Epithelial cell of proximal tubule (primary cell): Measurements from ENCODE around the gene RAB35. TPM values are rescaled to one million over a fixed set of nuclear protein-coding genes. Genes with fewer than 3 reads are reported as not detected.

ENCODE experiments used
- DNase-seq: peaks from one replicate; pipeline ENCODE4 v3.0.0-alpha.2; 2011; ENCODE audit warnings: low read depth
- H3K4me3 ChIP-seq: 2 replicates; pipeline ENCODE4 v1.5.1; 2011; ENCODE audit warnings: low read depth, mild to moderate bottlenecking, low read length
- total RNA-seq: library from RNA; depleted of rRNA; stranded (reverse); fragments of >200 nt; gene quantifications from 2 replicates; pipeline ENCODE4 v1.2.3, GENCODE V29; 2015
- TF ChIP-seq, protein P1 (sequence below): conservative IDR thresholded peaks from 2 replicates; pipeline ENCODE4 v1.5.1; 2012; ENCODE audit warnings: low read depth, mild to moderate bottlenecking, low read length

The RAB35 gene
- total RNA-seq, 1 donor from 2014 or later = 18.6 TPM

DNA sequence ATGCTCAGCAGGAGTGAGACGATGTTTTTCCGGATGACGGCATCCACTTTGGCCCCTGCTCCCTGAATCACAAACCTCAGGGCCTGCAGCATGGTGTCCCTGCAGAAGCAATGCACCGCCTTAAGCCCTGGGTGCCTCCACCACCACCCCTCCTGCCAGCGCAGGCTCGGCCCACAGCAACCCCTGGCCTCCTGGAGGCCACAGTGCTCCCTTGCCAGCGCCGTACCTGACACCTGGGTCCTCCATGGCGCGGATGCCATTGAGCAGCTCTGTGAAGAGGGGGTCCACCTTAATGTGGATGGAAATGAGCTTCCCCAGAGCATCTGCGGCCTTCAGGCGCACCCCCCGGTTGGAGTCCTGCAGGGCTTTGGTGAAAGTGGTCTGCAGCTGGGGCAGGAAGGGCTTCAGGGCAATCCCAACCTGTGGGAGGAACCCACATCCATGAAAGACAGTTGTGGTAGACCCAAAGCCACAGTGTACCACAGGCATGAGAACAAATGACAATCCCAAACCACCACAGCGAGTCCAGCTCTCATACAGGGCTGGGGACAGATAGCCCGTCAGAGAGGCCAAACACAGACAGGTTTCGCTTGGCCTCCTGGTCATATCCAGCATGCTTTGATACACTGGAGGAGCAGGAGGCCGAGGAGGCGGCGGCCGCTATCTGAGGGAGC lies 17.9 kb upstream of the RAB35 start:
- TF ChIP-seq, protein P1, sequence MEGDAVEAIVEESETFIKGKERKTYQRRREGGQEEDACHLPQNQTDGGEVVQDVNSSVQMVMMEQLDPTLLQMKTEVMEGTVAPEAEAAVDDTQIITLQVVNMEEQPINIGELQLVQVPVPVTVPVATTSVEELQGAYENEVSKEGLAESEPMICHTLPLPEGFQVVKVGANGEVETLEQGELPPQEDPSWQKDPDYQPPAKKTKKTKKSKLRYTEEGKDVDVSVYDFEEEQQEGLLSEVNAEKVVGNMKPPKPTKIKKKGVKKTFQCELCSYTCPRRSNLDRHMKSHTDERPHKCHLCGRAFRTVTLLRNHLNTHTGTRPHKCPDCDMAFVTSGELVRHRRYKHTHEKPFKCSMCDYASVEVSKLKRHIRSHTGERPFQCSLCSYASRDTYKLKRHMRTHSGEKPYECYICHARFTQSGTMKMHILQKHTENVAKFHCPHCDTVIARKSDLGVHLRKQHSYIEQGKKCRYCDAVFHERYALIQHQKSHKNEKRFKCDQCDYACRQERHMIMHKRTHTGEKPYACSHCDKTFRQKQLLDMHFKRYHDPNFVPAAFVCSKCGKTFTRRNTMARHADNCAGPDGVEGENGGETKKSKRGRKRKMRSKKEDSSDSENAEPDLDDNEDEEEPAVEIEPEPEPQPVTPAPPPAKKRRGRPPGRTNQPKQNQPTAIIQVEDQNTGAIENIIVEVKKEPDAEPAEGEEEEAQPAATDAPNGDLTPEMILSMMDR = no peak
- no peak overlapping the region for H3K4me3 ChIP-seq
- DNase-seq = no peak

DNA sequence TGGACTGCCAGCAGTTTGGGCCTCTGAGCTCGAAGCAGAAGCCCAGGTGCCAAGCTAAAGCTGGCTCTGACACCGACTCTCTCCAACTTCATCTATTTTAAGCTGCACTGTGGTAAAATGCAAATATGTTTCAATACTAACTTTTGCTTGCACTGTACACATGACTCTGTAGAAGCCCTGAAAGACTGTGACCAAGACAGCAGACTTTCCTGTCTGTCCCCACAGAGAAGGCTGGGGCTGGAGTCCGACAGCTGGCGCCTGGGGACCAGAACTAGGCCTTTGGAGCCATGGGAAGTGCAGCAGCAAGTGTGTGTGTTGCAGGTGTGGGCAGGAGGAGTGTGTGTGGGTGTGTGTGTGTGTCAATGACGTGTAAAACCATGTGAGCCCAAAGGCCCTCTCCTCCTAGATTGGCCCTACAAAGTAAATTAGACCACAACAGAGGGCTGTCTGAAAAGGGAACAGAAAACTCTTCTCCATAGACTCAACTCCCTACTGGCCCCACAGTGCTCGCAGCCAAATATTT lies 16.4 kb upstream of the RAB35 start:
- TF ChIP-seq, protein P1 = no peak
- no peak for DNase-seq
- H3K4me3 ChIP-seq = no peak overlapping the region

DNA sequence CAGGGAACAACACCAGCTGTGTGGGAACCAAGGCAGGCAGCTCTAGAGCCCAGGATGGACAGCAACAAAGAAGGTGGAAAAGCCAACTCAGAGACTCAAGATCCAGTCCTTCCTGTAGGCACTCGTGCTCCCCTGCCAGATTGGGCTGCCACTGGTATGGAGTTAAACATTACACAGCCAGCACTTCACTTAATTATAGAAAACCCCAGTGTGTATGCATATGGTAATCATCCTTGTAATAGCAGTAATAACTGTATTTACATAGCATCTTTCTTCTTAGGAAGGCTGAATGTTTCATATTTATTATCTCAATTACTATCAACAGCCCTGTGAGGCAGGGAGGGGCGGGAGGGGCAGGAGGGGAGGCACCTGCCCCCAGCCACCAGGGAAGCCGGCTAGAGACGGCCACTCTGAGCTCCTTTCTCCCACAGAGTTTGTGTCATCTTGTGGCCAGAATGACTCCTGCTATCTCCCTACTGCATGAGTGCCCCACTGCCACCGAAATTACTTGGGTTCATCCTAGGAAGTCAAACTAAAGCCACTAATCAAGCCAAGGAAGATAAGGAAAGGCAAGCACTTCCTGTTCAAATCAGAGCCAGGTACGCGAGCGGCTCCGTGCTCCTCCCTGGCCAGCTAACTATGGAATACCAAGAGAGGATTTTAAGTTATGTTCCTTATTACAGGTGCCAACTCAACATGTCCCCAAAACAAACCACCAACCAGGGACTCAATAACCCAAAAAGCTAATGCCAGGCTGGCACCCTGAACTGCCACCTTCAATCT lies 15.7 kb upstream of the RAB35 start:
- TF ChIP-seq, protein P1 = no peak
- no peak for DNase-seq
- no peak overlapping the region for H3K4me3 ChIP-seq

DNA sequence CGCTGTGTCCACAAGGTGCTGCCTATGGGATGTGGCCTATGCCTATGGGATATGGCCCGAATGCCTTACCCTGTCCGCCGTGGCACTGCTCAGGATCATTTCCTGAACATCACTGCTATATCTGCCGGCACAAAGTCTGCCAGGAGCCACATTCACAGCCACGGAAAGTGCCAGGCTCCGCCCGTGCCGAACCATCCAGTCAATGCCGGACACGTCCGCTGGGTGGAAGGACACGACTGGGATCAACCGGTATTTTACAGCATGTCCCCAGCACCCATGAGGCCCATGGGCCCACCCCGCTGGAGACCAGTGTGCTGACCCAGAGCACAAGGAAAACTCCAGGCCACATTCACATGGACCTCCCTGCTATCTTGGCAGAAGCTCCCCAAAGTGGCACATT lies 14.6 kb upstream of the RAB35 start:
- no peak for DNase-seq
- TF ChIP-seq, protein P1 = no peak
- no peak overlapping the region for H3K4me3 ChIP-seq

DNA sequence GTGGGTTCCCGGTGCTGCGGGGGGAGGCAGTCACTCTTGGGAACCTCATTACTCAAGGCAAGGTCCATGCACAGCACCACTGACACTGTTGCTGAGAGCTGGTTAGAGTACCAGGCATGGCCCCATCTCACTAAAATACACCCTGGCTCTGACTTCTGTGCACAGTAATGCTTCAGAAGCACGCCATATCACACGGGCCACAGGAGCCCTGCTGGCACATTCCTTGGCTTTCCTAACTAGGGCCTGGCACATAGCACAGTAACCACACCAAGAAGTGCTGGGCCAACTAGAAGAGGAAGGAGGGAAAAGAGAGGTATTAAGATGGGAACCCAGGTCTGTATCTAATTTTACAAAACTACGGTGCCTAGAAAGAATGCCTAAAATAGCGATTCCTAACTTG lies 13.5 kb upstream of the RAB35 start:
- TF ChIP-seq, protein P1 = no peak
- no peak overlapping the region for H3K4me3 ChIP-seq
- no peak for DNase-seq

DNA sequence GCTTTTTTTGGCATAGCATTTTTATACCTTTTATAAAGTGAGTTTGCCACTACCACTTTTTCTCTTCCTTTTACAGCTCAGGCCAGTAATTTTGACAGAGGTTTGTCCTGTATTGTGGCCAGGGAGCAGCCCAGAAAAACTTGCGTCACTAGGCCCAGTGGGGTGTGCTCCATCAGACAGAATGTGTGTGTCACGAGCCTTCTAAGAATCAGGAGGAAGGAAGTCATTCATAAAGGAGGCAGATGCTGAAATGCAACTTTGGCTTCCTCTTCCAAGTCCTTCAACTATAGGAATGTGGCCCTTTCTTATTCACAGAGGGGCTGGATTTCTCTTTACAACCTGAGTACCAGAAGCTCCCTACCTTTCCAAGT lies 10.1 kb upstream of the RAB35 start:
- DNase-seq = no peak
- TF ChIP-seq, protein P1 = no peak
- H3K4me3 ChIP-seq = no peak overlapping the region
